ENCODE measurements around the gene LAMTOR5.

Gene LAMTOR5

GRCh38 chr1:110385369-110385768, 22.1 kb downstream of the LAMTOR5 start:
- DNase-seq: no peak

GRCh38 chr1:110384581-110385321, 22.7 kb downstream of the LAMTOR5 start:
- no peak for DNase-seq

- DNase-seq: no peak
Measured at GRCh38 chr1:110383251-110383990, 24.1 kb downstream of the LAMTOR5 start.

- DNase-seq: no peak
Measured at GRCh38 chr1:110380672-110381283, 26.7 kb downstream of the LAMTOR5 start.

- no peak for DNase-seq
Measured at GRCh38 chr1:110375490-110375889, 32.0 kb downstream of the LAMTOR5 start.

- DNase-seq: no peak
Measured at GRCh38 chr1:110370827-110371226, 36.7 kb downstream of the LAMTOR5 start.

- DNase-seq: no peak
Measured at GRCh38 chr1:110364221-110364620, 43.3 kb downstream of the LAMTOR5 start.

GRCh38 chr1:110361856-110362255, 45.6 kb downstream of the LAMTOR5 start:
- no peak for DNase-seq

GRCh38 chr1:110360431-110360830, 47.1 kb downstream of the LAMTOR5 start:
- DNase-seq: no peak

GRCh38 chr1:110356379-110356778, 51.1 kb downstream of the LAMTOR5 start:
- no peak for DNase-seq

- no peak for DNase-seq
Measured at GRCh38 chr1:110355321-110355720, 52.2 kb downstream of the LAMTOR5 start.
